HG03342 (cell line): ENCODE measurements around the gene RTN3.
A peak's percentile ranks its signal among the peaks of the same experiment; 100 is the strongest.
"Not testable (repeated sequence)": the region's sequence is repeated elsewhere in the genome, so short reads cannot be mapped to it uniquely, and the experiment has no call there.

Experiments
- ATAC-seq: cut with Tn5 transposase; IDR thresholded peaks from one replicate; pipeline ENCODE4 v1.9.1; 2021; ENCODE audit warnings: mild to moderate bottlenecking, moderate library complexity; ENCODE audit not compliant: unreplicated experiment

The RTN3 gene

GRCh38 chr11:63681321-63682065, at the start of gene RTN3:
Gene RTN3, plus strand, starts transcription at chr11:63681500. Its CDS starts 137 bp downstream, at chr11:63681637.
- ATAC-seq = peak; percentile 87

- no peak for ATAC-seq
Observed at GRCh38 chr11:63635762-63636465, 45.4 kb upstream of the RTN3 start.

- not testable (repeated sequence) for ATAC-seq
Observed at GRCh38 chr11:63638436-63638835, 42.9 kb upstream of the RTN3 start.

- no peak for ATAC-seq
Observed at GRCh38 chr11:63639199-63639832, 42.0 kb upstream of the RTN3 start.

- no peak for ATAC-seq
Observed at GRCh38 chr11:63641727-63642126, 39.6 kb upstream of the RTN3 start.

GRCh38 chr11:63643205-63643604, 38.1 kb upstream of the RTN3 start:
- no peak for ATAC-seq

- no peak for ATAC-seq
Observed at GRCh38 chr11:63652671-63653070, 28.6 kb upstream of the RTN3 start.

GRCh38 chr11:63660972-63661371, 20.3 kb upstream of the RTN3 start:
- no peak for ATAC-seq

- ATAC-seq = no peak
Observed at GRCh38 chr11:63663809-63664208, 17.5 kb upstream of the RTN3 start.

GRCh38 chr11:63666874-63667273, 14.4 kb upstream of the RTN3 start:
- ATAC-seq = no peak

GRCh38 chr11:63667995-63668795, 13.1 kb upstream of the RTN3 start:
- no peak for ATAC-seq

- no peak for ATAC-seq
Observed at GRCh38 chr11:63670096-63670432, 11.2 kb upstream of the RTN3 start.

- peak; percentile 36 for ATAC-seq
Observed at GRCh38 chr11:63670433-63671321, 10.6 kb upstream of the RTN3 start.

- ATAC-seq = peak; percentile 87
Observed at GRCh38 chr11:63671322-63672155, 9.8 kb upstream of the RTN3 start, which contains the start of gene ATL3. Gene ATL3, minus strand, starts transcription at chr11:63671376. Its CDS starts 41 bp downstream, at chr11:63671335.

GRCh38 chr11:63672156-63672463, 9.2 kb upstream of the RTN3 start:
- no peak for ATAC-seq

GRCh38 chr11:63672936-63673539, 8.3 kb upstream of the RTN3 start:
- no peak for ATAC-seq

GRCh38 chr11:63673579-63673978, 7.7 kb upstream of the RTN3 start:
- ATAC-seq = no peak

GRCh38 chr11:63680834-63681320, 423 bp upstream of the RTN3 start:
- peak; percentile 2 for ATAC-seq
